NCI-H2227 treated with DMSO at 0.1 percent for 48 hours (cell line): ENCODE data around the gene LRFN4.

Experiments used
- DNase-seq: peaks from one replicate; lab custom pipeline; 2025; lab: John Stamatoyannopoulos, UW

The LRFN4 gene

DNA sequence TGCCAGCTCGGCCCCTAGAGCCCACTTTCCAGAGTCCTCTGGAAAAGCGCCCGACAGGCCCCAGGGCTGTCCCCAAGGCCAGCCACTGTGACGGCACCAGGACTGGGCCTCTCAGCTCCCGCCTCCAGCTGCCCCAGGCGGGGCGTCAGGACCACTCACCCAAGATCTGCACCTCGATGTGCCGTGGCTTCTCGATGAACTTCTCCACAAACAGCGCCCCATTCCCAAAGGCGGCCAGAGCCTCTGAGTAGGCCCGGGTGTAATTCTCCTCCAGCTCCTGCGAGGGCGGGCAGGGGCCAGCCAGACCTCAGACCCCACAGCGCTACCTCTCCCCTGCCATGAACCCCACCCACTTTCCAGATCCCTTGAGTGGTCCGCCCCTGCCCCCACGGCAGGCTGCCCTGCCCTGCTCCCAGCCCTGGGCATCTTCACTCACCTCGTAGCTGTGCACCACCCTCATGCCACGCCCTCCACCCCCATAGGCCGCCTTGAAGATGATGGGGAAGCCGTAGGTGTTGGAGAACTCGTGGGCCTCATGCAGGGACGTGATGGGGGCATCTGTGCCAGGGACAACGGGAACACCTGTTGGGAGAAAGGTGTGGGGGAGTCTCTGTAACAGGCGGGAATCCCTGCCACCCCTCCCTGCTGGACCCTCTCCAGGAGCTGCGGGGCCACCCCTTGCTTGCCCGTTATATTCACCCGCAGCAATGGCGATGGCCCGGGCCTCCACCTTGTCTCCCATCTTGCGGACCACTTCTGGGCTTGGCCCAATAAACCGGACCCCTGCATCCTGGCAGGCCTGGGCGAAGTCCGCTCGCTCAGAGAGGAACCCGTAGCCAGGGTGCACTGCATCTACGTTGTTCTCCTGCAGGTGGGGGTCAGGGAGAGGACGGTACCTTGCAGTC, 14.0 kb downstream of the LRFN4 start:
- no peak for DNase-seq

GRCh38 chr11:66871521-66871901, 14.6 kb downstream of the LRFN4 start:
- no peak for DNase-seq

GRCh38 chr11:66874232-66874631, 17.4 kb downstream of the LRFN4 start:
- DNase-seq, result no peak

DNA sequence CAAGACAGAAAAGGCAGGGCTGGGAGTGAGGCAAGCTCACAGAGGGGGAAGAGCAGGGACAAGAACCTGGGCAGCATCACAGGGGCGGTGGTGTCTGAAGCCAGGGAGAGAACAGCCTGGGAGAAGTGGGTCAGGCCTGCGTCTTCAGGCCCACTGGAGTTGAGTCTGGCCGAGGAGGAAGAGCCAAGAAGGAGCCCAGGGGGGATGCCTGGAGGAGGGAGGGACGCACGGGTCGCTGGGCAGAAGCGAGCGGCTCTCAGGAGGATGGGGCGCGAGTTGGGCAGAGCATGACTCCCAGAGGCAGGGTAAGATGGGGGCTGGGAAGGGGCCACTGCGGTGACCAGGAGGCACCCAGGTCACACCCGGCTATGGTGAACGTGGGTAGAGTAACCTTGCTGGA, 18.5 kb downstream of the LRFN4 start:
- no peak for DNase-seq

- DNase-seq, result no peak
Measured at GRCh38 chr11:66877588-66878385, 20.9 kb downstream of the LRFN4 start.

- no peak for DNase-seq
Measured at GRCh38 chr11:66878474-66878873, 21.6 kb downstream of the LRFN4 start.

DNA sequence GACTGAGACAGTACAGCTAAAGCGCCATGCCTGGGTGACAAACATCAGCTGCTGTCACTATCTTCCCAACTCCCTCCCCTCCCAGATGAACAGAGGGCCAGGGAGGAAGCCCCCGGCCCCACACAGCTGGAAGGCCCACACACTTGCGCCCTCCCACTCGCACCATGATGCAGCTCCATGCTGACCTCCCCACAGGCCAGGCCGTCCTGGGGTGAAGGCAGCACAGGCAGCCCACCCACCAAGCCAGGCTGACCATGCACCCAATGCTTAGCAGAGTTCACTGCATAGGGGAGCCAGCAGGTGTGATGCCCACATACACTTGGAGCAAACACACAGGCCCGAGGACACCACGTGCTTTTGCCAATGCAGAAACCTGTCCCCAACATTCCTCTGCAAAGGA, 22.1 kb downstream of the LRFN4 start:
- no peak for DNase-seq

GRCh38 chr11:66879583-66879982, 22.7 kb downstream of the LRFN4 start:
- DNase-seq, result no peak

GRCh38 chr11:66879999-66880398, 23.1 kb downstream of the LRFN4 start:
- DNase-seq, result no peak

DNA sequence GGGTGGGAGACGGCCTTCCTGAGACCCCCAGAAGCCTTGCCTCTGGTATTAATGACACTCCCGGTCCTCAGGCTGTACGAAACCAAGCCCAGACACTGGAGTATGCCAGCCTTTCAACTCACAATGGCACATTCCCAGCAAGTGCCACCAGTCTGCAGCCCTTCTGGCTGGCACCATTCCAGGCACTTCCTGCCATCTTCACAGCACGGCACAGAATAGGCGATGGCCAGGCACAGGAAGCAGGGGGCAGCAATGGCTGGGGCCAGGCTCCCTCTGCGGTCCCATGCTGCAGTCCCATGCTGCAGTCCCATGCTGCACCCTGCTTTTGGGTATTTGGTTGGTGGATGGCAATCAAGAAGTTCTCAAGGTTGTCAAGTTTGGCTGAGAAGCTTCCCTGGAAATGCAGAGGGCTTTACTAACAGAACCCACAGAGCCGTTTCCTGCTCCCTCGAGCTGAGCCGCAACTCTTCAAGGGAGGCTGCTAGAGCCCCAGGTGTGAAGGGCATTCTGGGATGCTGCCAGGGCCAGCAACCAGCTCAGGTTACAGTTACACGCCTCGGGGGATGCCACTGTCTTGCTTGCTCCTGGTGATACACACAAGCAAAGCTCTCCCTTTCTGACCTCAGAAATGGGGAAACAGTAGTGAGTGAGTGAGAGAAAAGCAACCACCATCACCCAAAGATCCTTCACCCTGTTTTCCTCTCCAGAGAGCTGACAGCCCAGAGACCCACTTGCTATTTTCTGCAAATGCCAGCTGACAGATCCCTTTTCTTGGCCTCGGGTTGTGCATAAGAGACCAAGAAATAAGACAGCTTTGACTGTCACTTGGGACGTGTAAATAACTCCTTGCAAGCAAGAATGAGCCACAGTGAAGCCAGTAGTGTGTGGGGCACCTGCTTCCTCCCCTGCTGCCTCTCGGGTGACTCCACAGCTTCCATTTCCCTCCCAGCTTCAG, 23.9 kb downstream of the LRFN4 start:
- DNase-seq, result no peak

- DNase-seq, result no peak
Measured at GRCh38 chr11:66881451-66881835, 24.6 kb downstream of the LRFN4 start.

DNA sequence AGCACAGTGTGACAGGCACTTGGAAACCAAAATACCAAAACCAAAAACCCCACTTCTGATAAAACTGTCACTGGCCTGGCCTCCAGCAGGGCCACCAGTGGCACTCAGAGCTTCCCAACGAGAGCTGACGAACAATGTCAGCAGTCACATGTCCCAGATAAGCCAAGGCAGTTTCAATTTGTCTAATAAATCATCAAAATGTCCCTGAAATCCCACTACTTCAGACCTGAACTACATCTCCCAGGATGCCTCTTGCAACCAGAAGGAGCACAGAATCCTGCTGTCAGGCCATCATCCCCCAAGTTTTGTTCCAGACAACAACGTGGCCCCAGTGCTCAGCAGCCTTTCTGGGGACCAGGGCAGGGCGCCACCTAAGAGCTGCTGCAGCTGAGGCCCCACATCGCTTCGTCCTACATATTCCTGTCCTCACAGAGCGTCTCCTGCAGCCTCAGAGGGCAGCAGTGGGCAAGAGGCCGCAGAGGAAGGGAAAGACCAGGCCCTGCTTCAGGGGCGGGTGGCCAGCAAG, 25.1 kb downstream of the LRFN4 start:
- DNase-seq, result no peak

- no peak for DNase-seq
Measured at GRCh38 chr11:66882561-66883015, 25.7 kb downstream of the LRFN4 start.

DNA sequence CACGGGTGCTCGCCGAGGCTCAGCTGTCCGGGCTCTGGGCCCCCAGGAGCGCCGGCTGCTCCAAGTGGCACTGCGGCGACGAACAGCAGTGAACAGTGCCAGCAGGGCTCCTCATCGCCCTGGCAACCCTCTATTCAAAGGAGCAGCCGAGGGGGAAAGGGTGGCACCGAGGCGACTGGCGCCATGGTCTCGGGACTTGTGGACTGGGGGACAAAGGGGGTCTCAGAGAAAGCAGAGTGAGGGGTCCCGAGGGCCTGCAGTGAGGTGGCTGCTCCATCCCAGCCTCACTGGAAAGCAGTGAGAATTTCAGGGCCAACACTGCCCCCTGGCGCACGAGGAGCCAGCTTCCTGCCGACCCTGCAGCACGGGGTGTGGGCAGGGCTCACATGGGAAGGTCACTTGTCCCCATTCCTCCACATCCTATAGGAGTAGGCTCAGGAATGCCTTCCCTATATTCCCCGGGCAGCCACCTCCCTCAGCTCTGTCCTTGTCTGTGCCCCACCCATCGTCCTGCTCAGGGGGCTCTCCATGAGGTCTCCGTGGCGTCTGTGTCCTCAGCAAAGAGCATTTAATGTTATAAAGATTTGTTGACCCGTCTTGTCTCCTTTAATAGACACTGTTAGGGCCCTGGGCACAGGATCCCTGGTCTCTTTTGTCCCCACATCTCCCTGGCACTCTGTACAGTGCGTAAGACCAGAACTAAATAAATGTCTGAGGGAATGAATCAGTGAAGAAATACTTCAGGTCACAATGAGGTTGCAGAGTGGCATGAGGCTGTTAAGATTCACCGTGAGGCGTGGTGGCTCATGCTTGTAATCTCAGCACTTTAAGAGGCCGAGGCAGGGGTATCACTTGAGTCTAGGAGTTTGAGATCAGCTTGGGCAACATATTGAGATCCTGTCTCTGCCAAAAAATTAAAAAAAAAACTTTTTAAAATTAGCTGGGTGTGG, 26.4 kb downstream of the LRFN4 start:
- peak; percentile 42 for DNase-seq

- no peak for DNase-seq
Measured at GRCh38 chr11:66884443-66884842, 27.6 kb downstream of the LRFN4 start.

DNA sequence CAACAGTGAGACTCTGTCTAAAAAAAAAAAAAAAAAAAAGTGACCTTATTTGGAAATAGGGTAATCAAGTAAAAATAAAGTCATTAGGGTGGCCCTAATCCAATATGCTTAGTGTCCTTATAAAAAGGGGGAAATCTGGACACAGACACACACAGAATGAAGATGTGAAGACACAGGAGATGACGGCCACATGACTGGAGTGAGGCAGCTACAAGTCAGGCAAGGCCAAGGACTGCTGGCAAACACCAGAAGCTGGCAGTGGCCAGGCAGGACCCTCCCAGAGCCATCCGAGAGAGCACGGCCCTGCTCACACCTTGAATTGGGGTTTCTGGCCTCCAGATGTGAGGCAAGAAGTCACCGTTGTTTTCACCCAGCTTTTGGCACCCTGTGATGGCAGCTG, 28.6 kb downstream of the LRFN4 start:
- DNase-seq, result no peak

DNA sequence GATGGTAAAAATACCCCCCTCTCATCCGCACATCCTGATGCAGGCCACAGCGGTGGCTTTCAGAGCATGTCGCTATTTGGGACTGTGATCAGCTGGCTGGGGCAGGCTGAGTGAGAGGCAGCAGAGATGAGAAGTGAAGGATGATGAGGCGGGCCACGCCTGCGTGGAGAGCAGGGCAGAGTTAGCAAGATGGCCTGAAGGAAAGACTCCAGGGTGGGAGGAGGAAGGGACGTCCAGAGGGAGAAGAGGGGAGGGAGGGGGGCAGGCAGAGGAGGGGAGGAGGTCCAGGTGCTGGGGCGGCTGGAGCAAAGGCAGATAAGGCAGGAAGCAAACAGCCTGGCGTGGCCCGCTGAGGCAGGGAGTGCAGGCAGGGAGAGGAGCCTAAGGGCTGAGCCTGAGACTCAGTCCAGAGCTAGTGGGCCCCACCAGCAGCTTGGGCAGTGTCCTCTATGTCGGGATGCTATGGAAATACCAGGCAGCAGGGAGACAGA, 29.1 kb downstream of the LRFN4 start:
- no peak for DNase-seq

GRCh38 chr11:66886671-66887221, 29.9 kb downstream of the LRFN4 start:
- DNase-seq, result no peak

GRCh38 chr11:66887526-66887925, 30.7 kb downstream of the LRFN4 start:
- DNase-seq, result no peak

DNA sequence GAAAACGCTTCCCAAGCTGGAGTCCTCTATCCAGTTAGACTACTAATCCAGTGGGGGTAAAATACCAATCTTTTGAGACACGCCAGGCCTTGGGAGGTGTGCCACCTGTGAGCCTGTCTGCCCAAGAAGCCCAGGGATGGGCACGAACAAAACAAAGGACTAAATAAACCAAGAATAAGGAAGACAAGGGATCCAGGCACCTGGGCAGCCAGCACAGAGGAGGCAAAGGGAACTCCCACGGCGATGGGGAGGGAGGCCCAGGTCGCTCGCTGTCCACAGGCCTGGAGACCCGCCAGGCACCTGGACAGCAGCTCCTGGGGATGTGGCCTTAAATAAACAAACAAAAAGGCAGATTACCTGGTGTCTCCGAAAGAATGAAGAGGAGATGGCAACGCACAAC, 31.4 kb downstream of the LRFN4 start:
- DNase-seq, result no peak
